Activated CD8-positive, alpha-beta memory T cell treated with anti-CD3 and anti-CD28 coated beads, Interleukin-2, amount 10 ng/mL, durations not matched to agents 7 days and 5 days (primary cell): Measurements from ENCODE around the gene EDA2R. TPM values are rescaled to one million over a fixed set of nuclear protein-coding genes. Genes with fewer than 3 reads are reported as not detected.

ENCODE experiments used
- ATAC-seq: fragments of 150-1000 bp; cut with Tn5 transposase; one replicate; pipeline ENCODE4 v1.10.0; 2021; ENCODE audit warnings: moderate library complexity
- CTCF ChIA-PET: fragments of 350-600 bp; sonication (Branson Sonifier 250); formaldehyde crosslinking; loops from one replicate; lab custom pipeline; 2021; ENCODE audit warnings: antibody characterized with exemption; lab: Charles Lee
- DNase-seq: peaks from one replicate; pipeline ENCODE4 v3.0.0-alpha.2; 2020
- H3K27ac Mint-ChIP-seq: one replicate; pipeline ENCODE4 v1.8.0; 2021; ENCODE audit warnings: mild to moderate bottlenecking, mixed read lengths
- H3K27me3 Mint-ChIP-seq: one replicate; pipeline ENCODE4 v1.8.0; 2021; ENCODE audit warnings: mixed read lengths
- H3K36me3 Mint-ChIP-seq: one replicate; pipeline ENCODE4 v1.8.0; 2021; ENCODE audit warnings: mild to moderate bottlenecking, mixed read lengths
- H3K4me1 Mint-ChIP-seq: one replicate; pipeline ENCODE4 v1.8.0; 2021; ENCODE audit warnings: mixed read lengths
- H3K4me3 Mint-ChIP-seq: one replicate; pipeline ENCODE4 v1.8.0; 2021; ENCODE audit warnings: mild to moderate bottlenecking, moderate library complexity, mixed read lengths
- H3K9me3 Mint-ChIP-seq: one replicate; pipeline ENCODE4 v1.8.0; 2022; ENCODE audit warnings: low read depth, mixed read lengths
- total RNA-seq, 2 experiments: library from RNA; stranded (reverse); gene quantifications; one replicate each; pipeline ENCODE4 v1.2.3, GENCODE V29; 2021

The EDA2R gene, protein sequence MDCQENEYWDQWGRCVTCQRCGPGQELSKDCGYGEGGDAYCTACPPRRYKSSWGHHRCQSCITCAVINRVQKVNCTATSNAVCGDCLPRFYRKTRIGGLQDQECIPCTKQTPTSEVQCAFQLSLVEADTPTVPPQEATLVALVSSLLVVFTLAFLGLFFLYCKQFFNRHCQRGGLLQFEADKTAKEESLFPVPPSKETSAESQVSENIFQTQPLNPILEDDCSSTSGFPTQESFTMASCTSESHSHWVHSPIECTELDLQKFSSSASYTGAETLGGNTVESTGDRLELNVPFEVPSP
- total RNA-seq = 1 to 10 TPM; 3.6 to 5.4 TPM

DNA sequence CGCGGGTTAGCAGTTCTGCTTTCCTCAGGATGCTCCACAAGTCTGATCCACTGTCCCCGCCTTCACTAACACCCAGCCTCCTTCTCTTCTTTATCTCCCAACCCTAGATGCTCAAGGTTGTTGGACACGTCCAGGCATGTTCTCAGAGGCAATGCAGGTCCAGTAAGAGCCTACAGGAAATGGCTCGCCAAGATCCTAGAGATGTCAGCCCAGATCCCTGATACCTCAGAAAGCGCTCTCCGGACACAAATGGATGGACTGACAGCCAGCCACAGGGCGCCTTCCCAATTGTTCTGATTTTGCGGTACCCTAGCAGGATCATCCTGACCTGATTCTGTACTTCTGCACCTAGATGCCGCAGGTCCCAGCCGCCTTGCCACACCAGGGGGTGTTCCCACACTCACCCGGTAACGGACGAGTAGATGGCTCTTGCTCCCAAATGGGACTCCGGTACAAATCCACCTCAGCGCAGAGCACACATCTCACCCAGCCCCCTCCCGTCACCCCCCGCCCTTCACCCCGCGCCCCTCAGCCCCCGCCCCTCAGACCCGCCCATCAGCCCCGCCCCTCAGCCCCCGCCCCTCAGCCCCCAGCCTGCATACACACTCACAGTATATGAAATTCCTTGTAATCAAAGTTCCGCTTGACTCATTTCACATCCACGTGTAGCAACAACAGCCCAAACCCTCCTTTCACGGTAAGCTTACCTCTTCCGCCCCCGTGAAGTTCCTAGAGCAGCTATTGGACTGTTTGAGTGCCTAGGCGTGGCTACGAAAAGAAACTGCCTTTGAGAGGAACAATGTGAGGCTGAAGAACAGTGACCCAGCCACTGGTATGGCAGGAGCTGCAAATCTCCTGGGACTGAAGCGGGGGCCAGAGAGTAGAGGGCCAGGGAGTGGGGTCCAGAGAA is at the start of gene EDA2R:
Gene EDA2R, minus strand, starts transcription at position 488 of the 910 bp plus-strand sequence. CDS start 23,058 bp downstream, outside the sequence.
- Mint-ChIP-seq H3K27me3 (no peaks in the 10 kb centered on the region), H3K4me1 (peaks cover 9% of the 10 kb centered on the region), H3K4me3 (peak within 1 kb of the TSS; percentile 80), H3K9me3 (no peaks in the 10 kb centered on the region), H3K36me3 (no peaks in the 10 kb centered on the region), H3K27ac (peak within 1 kb of the TSS; percentile 69)
- DNase-seq = peak; percentile 62
- ATAC-seq = peak; percentile 93
- CTCF ChIA-PET = no interaction called here

DNA sequence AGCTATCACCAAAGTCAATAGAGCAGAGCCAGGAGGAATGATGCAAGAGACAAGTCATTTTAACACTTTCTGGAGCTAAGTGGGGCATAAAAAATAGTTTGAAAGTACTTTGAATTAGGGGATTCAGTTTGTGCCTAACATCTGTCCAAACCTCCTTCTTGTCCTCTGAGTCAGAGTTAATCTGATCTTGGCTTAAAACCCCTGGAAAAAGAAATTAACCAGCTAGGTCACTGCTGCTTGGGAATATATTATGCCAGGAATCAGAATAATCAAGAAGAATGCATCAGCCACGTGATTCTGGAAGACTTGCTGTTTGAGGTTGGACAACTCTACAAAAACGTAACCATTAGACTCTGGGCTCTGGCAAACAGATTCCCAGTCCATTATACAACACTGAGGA is 45.3 kb upstream of the EDA2R start:
- CTCF ChIA-PET = no interaction called here
- H3K4me1 Mint-ChIP-seq = no peaks in the 10 kb centered on the region
- H3K4me3 Mint-ChIP-seq = no peak overlapping the region
- ATAC-seq (no peak), DNase-seq (no peak)
- H3K27ac Mint-ChIP-seq = no peak overlapping the region
- no peaks in the 10 kb centered on the region for H3K9me3 Mint-ChIP-seq
- no peaks in the 10 kb centered on the region for H3K36me3 Mint-ChIP-seq
- no peaks in the 10 kb centered on the region for H3K27me3 Mint-ChIP-seq

DNA sequence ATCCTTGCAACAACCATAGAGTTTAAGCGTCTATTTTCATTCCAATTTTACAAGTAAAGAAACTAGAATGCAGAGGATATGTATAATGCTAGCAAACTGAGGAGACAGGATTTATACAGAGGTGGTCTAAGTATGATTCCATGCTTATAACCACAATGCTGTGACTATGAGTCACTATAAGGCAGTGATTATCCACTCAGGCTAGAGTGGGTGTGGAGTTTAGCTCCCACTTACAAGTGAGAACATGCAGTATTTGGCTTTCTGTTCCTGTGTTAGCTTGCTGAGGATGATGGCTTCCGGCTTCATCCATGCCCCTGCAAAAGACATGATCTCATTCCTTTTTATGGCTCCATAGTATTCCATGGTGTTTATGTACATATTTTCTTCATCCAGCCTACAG is 41.6 kb upstream of the EDA2R start:
- H3K9me3 Mint-ChIP-seq = no peaks in the 10 kb centered on the region

DNA sequence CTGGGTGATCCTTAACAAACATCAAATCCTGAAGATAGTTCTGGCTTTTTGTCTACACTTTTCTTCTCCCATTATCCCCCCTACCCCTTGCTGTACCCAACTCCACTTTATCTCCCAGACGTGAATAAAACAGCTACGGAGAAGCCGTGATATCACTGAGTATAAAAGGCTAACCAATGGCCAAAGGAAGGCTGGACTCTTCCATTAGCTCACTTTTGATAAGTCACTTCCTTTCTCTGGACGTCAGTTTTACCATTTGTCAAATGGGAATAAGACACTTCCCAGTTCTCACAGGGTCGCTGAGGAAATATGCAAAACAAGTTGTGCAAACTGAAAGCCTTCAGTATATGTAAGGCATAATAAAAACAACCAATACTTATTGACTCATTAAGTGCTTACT is 38.6 kb upstream of the EDA2R start:
- no peak for ATAC-seq
- no peak overlapping the region for H3K4me3 Mint-ChIP-seq
- CTCF ChIA-PET = no interaction called here
- no peak for DNase-seq
- H3K9me3 Mint-ChIP-seq = no peaks in the 10 kb centered on the region
- H3K27ac Mint-ChIP-seq = no peak overlapping the region
- H3K27me3 Mint-ChIP-seq = no peaks in the 10 kb centered on the region
- no peaks in the 10 kb centered on the region for H3K36me3 Mint-ChIP-seq
- H3K4me1 Mint-ChIP-seq = no peaks in the 10 kb centered on the region

More for the DNA sequence above, 41.6 kb upstream of the EDA2R start:
- H3K27me3 Mint-ChIP-seq = no peaks in the 10 kb centered on the region
- no peaks in the 10 kb centered on the region for H3K4me1 Mint-ChIP-seq
- no peaks in the 10 kb centered on the region for H3K36me3 Mint-ChIP-seq
- CTCF ChIA-PET = no interaction called here
- H3K27ac Mint-ChIP-seq = no peak overlapping the region
- no peak for DNase-seq
- no peak overlapping the region for H3K4me3 Mint-ChIP-seq
- ATAC-seq = no peak

DNA sequence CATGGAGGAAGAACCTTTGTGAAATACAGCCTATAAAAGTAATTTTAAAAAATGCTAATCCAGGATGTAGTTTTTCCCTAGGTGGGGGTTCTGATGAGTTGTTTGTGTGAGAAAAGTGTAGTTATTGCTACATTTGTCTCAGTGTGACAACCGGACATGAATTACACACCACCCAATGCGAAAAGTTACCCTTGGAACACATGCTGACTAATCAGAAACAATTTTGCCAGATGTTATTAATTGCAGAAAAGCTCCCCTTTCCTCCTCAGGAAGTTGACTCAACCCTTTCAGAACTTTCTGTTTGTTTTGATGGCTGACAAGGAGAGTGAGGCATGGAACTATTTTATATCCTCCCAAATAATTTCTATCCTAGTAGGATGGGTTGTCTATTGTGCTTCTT is 38.1 kb upstream of the EDA2R start:
- Mint-ChIP-seq H3K27me3 (no peaks in the 10 kb centered on the region), H3K9me3 (no peaks in the 10 kb centered on the region), H3K4me1 (no peaks in the 10 kb centered on the region), H3K4me3 (no peak overlapping the region), H3K36me3 (no peaks in the 10 kb centered on the region), H3K27ac (no peak overlapping the region)
- no peak for ATAC-seq
- no peak for DNase-seq
- CTCF ChIA-PET = no interaction called here

DNA sequence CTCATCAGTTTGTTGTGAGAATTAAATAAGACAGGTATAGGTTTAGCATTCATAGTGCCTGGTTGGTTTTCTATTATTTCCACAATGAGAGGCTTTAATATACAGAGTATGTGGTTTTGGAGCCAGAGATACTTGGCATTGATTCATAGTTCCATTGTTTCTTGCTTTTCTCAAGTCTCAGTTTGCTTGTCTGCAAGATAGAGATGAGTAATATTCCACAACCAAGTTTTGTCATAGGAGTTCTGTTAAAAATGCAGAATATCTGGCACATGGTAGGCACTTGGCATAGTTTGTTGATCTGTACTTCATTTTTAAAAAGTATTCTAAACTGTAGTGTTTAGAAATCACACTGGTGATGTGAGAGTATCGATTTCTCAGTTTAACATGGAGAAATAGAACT is 37.5 kb upstream of the EDA2R start:
- Mint-ChIP-seq H3K36me3 (no peaks in the 10 kb centered on the region), H3K4me3 (no peak overlapping the region), H3K27ac (no peak overlapping the region), H3K27me3 (no peaks in the 10 kb centered on the region), H3K9me3 (no peaks in the 10 kb centered on the region), H3K4me1 (no peaks in the 10 kb centered on the region)
- ATAC-seq (no peak), DNase-seq (no peak)
- CTCF ChIA-PET = no interaction called here

DNA sequence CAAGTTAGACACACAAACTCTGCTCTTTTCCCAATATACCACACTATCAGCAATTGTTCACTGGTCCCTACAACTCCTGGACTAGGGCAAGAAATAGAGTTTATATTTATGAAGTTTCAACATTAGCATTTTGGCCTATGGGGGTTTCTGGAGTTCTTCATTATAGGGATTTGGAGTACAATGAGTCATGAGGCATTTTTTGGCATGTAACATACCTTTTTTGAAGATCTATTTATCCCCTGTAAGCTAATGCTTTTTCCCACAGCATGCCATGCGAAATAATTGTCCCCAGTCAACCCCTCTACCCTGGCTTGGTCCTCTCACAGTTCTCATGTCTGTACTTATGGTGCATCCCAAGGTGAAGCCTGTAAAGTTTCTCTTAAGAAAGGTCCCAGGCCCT is 36.7 kb upstream of the EDA2R start:
- CTCF ChIA-PET = no interaction called here
- Mint-ChIP-seq H3K27me3 (no peaks in the 10 kb centered on the region), H3K27ac (no peak overlapping the region), H3K4me3 (no peak overlapping the region), H3K36me3 (no peaks in the 10 kb centered on the region), H3K4me1 (no peaks in the 10 kb centered on the region), H3K9me3 (no peaks in the 10 kb centered on the region)
- ATAC-seq (no peak), DNase-seq (no peak)

DNA sequence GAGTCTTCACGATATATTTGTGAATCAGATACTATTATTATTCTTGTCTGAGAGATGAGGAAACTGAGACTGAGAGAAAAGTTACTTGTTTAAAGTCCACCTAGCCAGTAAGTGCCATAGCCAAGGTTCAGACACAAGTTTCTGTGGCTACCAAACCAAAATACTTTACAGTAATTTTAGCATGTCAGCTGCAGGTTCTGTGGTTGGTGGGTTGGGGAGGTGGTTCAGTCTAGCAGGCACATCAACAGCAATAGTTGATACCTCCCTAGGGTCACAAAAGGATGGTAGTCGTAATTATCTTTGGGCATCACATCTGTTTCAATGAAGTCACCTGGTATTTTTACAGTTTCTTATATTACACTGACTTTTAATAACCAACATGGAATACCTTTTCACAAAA is 35.6 kb upstream of the EDA2R start:
- H3K27me3 Mint-ChIP-seq = no peaks in the 10 kb centered on the region
- no peaks in the 10 kb centered on the region for H3K4me1 Mint-ChIP-seq
- no peak overlapping the region for H3K27ac Mint-ChIP-seq
- CTCF ChIA-PET = no interaction called here
- no peak overlapping the region for H3K4me3 Mint-ChIP-seq
- H3K36me3 Mint-ChIP-seq = no peaks in the 10 kb centered on the region
- ATAC-seq (no peak), DNase-seq (no peak)
- H3K9me3 Mint-ChIP-seq = no peaks in the 10 kb centered on the region

DNA sequence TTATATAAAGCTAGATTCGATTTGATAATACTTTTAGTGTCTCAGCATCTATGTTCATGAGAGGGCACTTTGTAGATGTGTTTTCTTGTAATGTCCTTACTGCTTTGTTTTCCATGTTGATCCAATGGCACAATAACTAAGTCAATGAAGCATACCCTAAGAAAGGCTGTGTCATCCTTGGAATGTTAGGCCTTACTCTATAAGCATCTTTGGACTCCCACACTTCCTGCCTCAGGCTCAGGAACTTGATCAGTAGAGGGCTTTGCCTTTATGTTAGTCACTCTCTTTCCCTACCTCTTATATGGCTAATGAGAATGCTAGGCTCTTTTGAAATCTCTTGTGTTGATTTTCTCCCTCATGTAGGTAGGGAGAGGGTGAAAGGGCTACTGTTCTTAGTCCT is 33.2 kb upstream of the EDA2R start:
- no peak for ATAC-seq
- DNase-seq = no peak
- H3K4me1 Mint-ChIP-seq = no peaks in the 10 kb centered on the region
- CTCF ChIA-PET = no interaction called here
- H3K9me3 Mint-ChIP-seq = no peaks in the 10 kb centered on the region
- no peaks in the 10 kb centered on the region for H3K27me3 Mint-ChIP-seq
- H3K27ac Mint-ChIP-seq = no peak overlapping the region
- H3K4me3 Mint-ChIP-seq = no peak overlapping the region
- no peaks in the 10 kb centered on the region for H3K36me3 Mint-ChIP-seq

DNA sequence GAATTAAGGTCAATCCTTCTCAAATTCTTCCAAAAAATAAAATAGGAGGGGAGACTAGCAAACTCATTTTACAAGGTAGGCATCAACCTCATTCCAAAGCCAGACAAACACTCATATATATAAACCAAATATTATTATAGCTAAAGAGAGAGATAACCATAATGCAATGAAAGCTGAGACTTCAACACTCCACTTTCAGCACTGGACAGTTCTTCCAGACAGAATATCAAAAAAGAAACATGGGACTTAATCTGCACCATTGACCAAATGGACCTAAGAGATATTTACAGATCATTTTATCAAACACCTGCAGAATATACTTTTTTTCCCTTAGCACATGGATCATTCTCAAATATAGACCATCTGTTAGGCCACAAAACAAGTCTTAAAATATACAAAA is 15.5 kb upstream of the EDA2R start:
- no peaks in the 10 kb centered on the region for H3K4me1 Mint-ChIP-seq
- H3K4me3 Mint-ChIP-seq = no peak overlapping the region
- H3K36me3 Mint-ChIP-seq = no peaks in the 10 kb centered on the region
- no peaks in the 10 kb centered on the region for H3K9me3 Mint-ChIP-seq
- CTCF ChIA-PET = no interaction called here
- H3K27ac Mint-ChIP-seq = no peak overlapping the region
- no peak for DNase-seq
- no peaks in the 10 kb centered on the region for H3K27me3 Mint-ChIP-seq
- ATAC-seq = no peak

DNA sequence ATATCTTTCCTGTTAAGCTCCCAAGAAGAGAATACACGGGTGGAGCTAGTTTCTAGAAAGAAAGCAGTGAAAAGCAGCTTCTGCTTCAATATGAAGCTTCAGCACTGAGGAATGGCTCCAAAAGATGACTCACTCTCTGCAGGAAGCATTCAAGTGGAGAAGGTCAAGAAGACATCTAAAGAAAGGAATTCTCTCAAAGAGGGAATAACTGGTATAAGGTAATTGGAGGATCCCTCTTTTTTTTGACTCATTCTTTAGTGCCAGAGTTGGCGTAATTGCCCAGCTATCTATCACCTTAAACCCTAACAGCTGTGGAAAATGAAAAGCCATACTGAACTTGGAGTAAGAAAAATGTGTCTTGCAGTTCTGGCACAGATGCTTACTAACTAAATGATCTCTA is 3.5 kb downstream of the EDA2R start:
- Mint-ChIP-seq H3K9me3 (no peaks in the 10 kb centered on the region), H3K27ac (no peak overlapping the region), H3K27me3 (no peaks in the 10 kb centered on the region), H3K36me3 (peaks cover 1% of the 10 kb centered on the region), H3K4me3 (no peak overlapping the region), H3K4me1 (peaks cover 9% of the 10 kb centered on the region)
- ATAC-seq (no peak), DNase-seq (no peak)
- CTCF ChIA-PET = no interaction called here

DNA sequence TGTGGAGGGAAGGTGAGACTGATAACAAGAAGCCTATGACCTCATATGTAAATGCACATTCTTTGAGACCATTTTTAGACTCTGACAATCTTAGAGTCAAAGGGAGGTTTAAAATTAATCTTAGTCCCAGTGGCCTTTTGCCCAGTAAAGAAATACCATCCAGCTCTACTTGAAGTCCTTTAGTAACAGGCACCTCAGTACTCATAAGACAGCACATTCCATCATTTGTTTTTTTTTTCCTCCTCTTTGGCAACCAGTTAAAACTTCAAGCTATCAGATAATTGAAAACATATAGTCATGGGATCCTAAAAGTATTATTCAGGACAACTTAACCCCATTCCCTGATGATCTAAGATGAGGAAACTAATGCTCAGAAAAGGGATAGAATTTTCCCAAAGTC is 4.6 kb downstream of the EDA2R start:
- no peak overlapping the region for H3K4me3 Mint-ChIP-seq
- H3K9me3 Mint-ChIP-seq = no peaks in the 10 kb centered on the region
- H3K4me1 Mint-ChIP-seq = peaks cover 7% of the 10 kb centered on the region
- no peak for ATAC-seq
- no peak for DNase-seq
- CTCF ChIA-PET = no interaction called here
- H3K36me3 Mint-ChIP-seq = peaks cover 1% of the 10 kb centered on the region
- H3K27ac Mint-ChIP-seq = no peak overlapping the region
- H3K27me3 Mint-ChIP-seq = no peaks in the 10 kb centered on the region

DNA sequence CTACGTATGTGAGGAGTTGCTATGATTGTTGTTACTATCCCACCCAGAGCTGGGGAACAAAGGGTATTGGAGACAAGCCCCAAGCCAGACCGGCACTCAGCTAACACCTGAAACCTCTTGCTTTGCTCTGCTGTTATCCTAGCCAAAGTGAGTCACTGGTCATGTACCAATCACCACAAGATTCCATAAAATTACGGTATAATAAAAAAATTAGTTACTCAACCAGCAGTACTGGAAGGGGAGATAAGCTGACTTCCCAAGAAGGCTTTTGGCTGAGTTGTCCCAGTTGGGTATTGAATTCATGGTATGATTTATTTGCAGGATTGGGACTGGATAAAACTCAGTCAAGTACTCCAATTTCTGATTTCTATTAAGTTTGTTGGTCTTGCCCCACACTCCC is 5.3 kb downstream of the EDA2R start:
- no peak overlapping the region for H3K27ac Mint-ChIP-seq
- H3K27me3 Mint-ChIP-seq = no peaks in the 10 kb centered on the region
- DNase-seq (no peak), ATAC-seq (no peak)
- H3K36me3 Mint-ChIP-seq = peaks cover 1% of the 10 kb centered on the region
- no peak overlapping the region for H3K4me3 Mint-ChIP-seq
- H3K4me1 Mint-ChIP-seq = peaks cover 4% of the 10 kb centered on the region
- no peaks in the 10 kb centered on the region for H3K9me3 Mint-ChIP-seq
- CTCF ChIA-PET = no interaction called here

DNA sequence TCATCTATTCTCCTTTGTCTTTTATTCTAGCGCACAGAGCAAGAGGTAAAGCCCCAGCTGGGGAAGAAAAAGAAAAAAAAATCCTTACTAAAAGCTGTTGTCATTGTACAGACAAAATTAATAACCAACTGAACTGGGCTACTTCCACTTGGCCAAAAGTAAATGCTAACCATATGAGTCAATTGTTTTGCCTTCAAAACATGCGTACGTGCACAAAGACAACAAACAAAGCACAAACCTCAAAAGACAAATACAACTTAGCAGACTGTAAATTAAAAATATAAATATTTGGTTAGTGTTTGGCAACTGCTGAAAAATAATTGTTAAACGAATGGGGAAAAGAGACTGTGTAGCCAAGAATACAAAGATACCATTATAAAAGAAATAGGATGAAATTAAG is 5.9 kb downstream of the EDA2R start:
- no peaks in the 10 kb centered on the region for H3K9me3 Mint-ChIP-seq
- peaks cover 6% of the 10 kb centered on the region for H3K4me1 Mint-ChIP-seq
- DNase-seq (no peak), ATAC-seq (no peak)
- no peak overlapping the region for H3K27ac Mint-ChIP-seq
- no peaks in the 10 kb centered on the region for H3K27me3 Mint-ChIP-seq
- CTCF ChIA-PET = no interaction called here
- no peak overlapping the region for H3K4me3 Mint-ChIP-seq
- H3K36me3 Mint-ChIP-seq = peaks cover 1% of the 10 kb centered on the region
